Panc1 (cell line): ENCODE results near the gene FHIT. TPM values are rescaled to one million over a fixed set of nuclear protein-coding genes. Genes with fewer than 3 reads are reported as not detected.

Source experiments
- ATAC-seq: fragments of 200-7000 bp; cut with Tn5 transposase; 2 replicates; pipeline ENCODE4 v1.9.1; 2020; ENCODE audit warnings: mild to moderate bottlenecking, moderate library complexity
- BruUV-seq: library from RNA; stranded (reverse); fragments of 400-500 nt; replicated peaks from 2 replicates; lab custom pipeline; 2021; lab: Mats Ljungman, UMichigan
- CTCF ChIA-PET: fragments of 300-600 bp; sonication (Branson Sonifier 250); formaldehyde crosslinking; loops from one replicate; lab custom pipeline; 2022; ENCODE audit warnings: antibody characterized with exemption; lab: Charles Lee
- POLR2A ChIA-PET: fragments of 300-600 bp; sonication (Branson Sonifier 250); formaldehyde crosslinking; loops from one replicate; lab custom pipeline; 2022; ENCODE audit warnings: antibody characterized with exemption; lab: Charles Lee
- DNase-seq: peaks from one replicate; pipeline ENCODE4 v3.0.0-alpha.2; 2010; ENCODE audit warnings: low read depth, low spot score
- H3K27ac ChIP-seq: 2 replicates; pipeline ENCODE4 v1.5.1; 2011; ENCODE audit warnings: mild to moderate bottlenecking, low read length, inconsistent platforms
- H3K27me3 ChIP-seq: fragments of 200-500 bp; sonication (Bioruptor generic); 2 replicates; pipeline ENCODE4 v1.6.0; 2014; ENCODE audit warnings: low read length, inconsistent platforms; ENCODE audit not compliant: control insufficient read depth, insufficient read depth
- H3K36me3 ChIP-seq: fragments of 200-500 bp; sonication (Bioruptor generic); 2 replicates; pipeline ENCODE4 v1.5.1; 2014; ENCODE audit warnings: inconsistent platforms, mild to moderate bottlenecking, low read length, moderate library complexity; ENCODE audit not compliant: control insufficient read depth, insufficient read depth
- H3K4me1 ChIP-seq: 2 replicates; pipeline ENCODE4 v1.5.1; 2011; ENCODE audit warnings: inconsistent platforms, mild to moderate bottlenecking, low read length, moderate library complexity; ENCODE audit not compliant: control insufficient read depth, insufficient read depth
- H3K4me3 ChIP-seq, 2 experiments: 2 replicates each; pipeline ENCODE4 v1.5.1; 2011 to 2012; ENCODE audit warnings: low read depth in 2 of 2, low read length in 2 of 2, mild to moderate bottlenecking in 2 of 2, inconsistent platforms in 1 of 2, moderate library complexity in 1 of 2
- H3K9me3 ChIP-seq: fragments of 200-500 bp; sonication (Bioruptor generic); 2 replicates; pipeline ENCODE4 v1.5.1; 2014; ENCODE audit warnings: low read depth, mild to moderate bottlenecking, inconsistent platforms, low read length, moderate library complexity; ENCODE audit not compliant: control insufficient read depth, insufficient read depth
- CTCF ChIP-seq: fragments of 450-650 bp; IDR thresholded peaks from 2 replicates; pipeline ENCODE4 v1.5.1; 2017; ENCODE audit warnings: mild to moderate bottlenecking
- POLR2AphosphoS5 ChIP-seq: IDR thresholded peaks from 2 replicates; pipeline ENCODE4 v1.6.1; 2012; ENCODE audit warnings: mild to moderate bottlenecking, low read depth, low read length, moderate library complexity
- REST ChIP-seq, 2 experiments: IDR thresholded peaks; 2 replicates each; pipeline ENCODE4 v1.6.1; 2011 to 2012; ENCODE audit warnings: low read depth in 2 of 2, control low read depth in 1 of 2, low read length in 1 of 2, mild to moderate bottlenecking in 1 of 2, moderate library complexity in 1 of 2; ENCODE audit not compliant: insufficient read depth in 1 of 2
- SIN3A ChIP-seq: IDR thresholded peaks from 2 replicates; pipeline ENCODE4 v1.6.1; 2012; ENCODE audit warnings: low read depth, mild to moderate bottlenecking, low read length, moderate library complexity, borderline replicate concordance; ENCODE audit not compliant: insufficient read depth
- TCF7L2 ChIP-seq: IDR thresholded peaks from 2 replicates; pipeline ENCODE4 v1.6.1; 2011; ENCODE audit warnings: mild to moderate bottlenecking, low read depth, low read length, inconsistent platforms
- in situ Hi-C: cut with HindIII; loops from 2 replicates; pipeline ENCODE4 v1.10.0; 2016; ENCODE audit warnings: low sequenced_read_pairs, low pct_unique_long_range_greater_than_20kb
- intact Hi-C: fragments of 100-400 bp; cut with micrococcal nuclease; formaldehyde crosslinking; loops from one replicate; pipeline ENCODE4 v1.10.0; 2022; ENCODE audit not compliant: unreplicated experiment
- total RNA-seq: library from RNA; stranded (reverse); gene quantifications from one replicate; pipeline ENCODE4 v1.2.1, GENCODE V29; 2021; ENCODE audit not compliant: unreplicated experiment

Gene FHIT
- total RNA-seq, 1 experiment from 2014 or later, result 2.2 TPM

GRCh38 chr3:60094392-60094947 is 1156.8 kb downstream of the FHIT start:
- no peaks in the 10 kb centered on the region for H3K27me3 ChIP-seq
- H3K4me1 ChIP-seq, result no peaks in the 10 kb centered on the region
- TF ChIP-seq SIN3A (no peak), REST (IDR thresholded peaks at IDR 0.05; ENCODE audit: insufficient read depth in 1 of 2, low read depth in 2 of 2, low read length in 1 of 2) (no peak), CTCF (no peak), TCF7L2 (no peak), POLR2AphosphoS5 (no peak)
- no peak for DNase-seq
- no peak overlapping the region for H3K4me3 ChIP-seq
- no peaks in the 10 kb centered on the region for H3K9me3 ChIP-seq
- H3K36me3 ChIP-seq, result no peaks in the 10 kb centered on the region
- in situ Hi-C loops (no loop called here), intact Hi-C loops (no loop called here)
- no peak overlapping the region for H3K27ac ChIP-seq
- ATAC-seq, result no peak
- BruUV-seq, result no TSS peak
- ChIA-PET POLR2A (no interaction called here), CTCF (no interaction called here)

GRCh38 chr3:60090548-60090947 is 1160.7 kb downstream of the FHIT start:
- BruUV-seq, result no TSS peak
- Histone ChIP-seq H3K9me3 (no peaks in the 10 kb centered on the region), H3K36me3 (no peaks in the 10 kb centered on the region), H3K4me1 (no peaks in the 10 kb centered on the region), H3K27me3 (no peaks in the 10 kb centered on the region), H3K27ac (no peak overlapping the region), H3K4me3 (no peak overlapping the region)
- in situ Hi-C loops (no loop called here), intact Hi-C loops (no loop called here)
- ChIA-PET POLR2A (no interaction called here), CTCF (no interaction called here)
- ATAC-seq (no peak), DNase-seq (no peak)
- no peak for TF ChIP-seq SIN3A
- no peak for TF ChIP-seq TCF7L2
- no peak for TF ChIP-seq CTCF
- TF ChIP-seq POLR2AphosphoS5, result no peak
- TF ChIP-seq REST (IDR thresholded peaks at IDR 0.05; ENCODE audit: insufficient read depth in 1 of 2, low read depth in 2 of 2, low read length in 1 of 2), result no peak
